WTC11 (cell line): ENCODE results near the gene NDE1.

Experiments used
- CTCF ChIP-seq: fragments of 200-600 bp; IDR thresholded peaks from 2 replicates; pipeline ENCODE4 v1.8.0; 2022; ENCODE audit warnings: antibody characterized with exemption
- E2F4 ChIP-seq: sonication (generic); formaldehyde crosslinking; IDR thresholded peaks from 2 replicates; pipeline ENCODE4 v1.8.1; 2022; ENCODE audit warnings: low read depth, mild to moderate bottlenecking, moderate library complexity, missing genetic modification reagents, borderline replicate concordance
- ETV6 ChIP-seq: sonication (generic); formaldehyde crosslinking; IDR thresholded peaks from 2 replicates; pipeline ENCODE4 v1.8.1; 2022; ENCODE audit warnings: mild to moderate bottlenecking, missing genetic modification reagents
- NR2C2 ChIP-seq: sonication (generic); formaldehyde crosslinking; IDR thresholded peaks from 2 replicates; pipeline ENCODE4 v1.8.0; 2022; ENCODE audit warnings: mild to moderate bottlenecking, missing genetic modification reagents
- OVOL2 ChIP-seq: fragments of 250-450 bp; sonication (Bioruptor Pico); IDR thresholded peaks from 2 replicates; pipeline ENCODE4 v1.9.0; 2021; ENCODE audit warnings: mild to moderate bottlenecking, borderline replicate concordance
- ZNF423 ChIP-seq: fragments of 250-450 bp; sonication (Bioruptor Pico); IDR thresholded peaks from 2 replicates; pipeline ENCODE4 v2.1.2; 2022; ENCODE audit warnings: mild to moderate bottlenecking, moderate library complexity

- TF ChIP-seq CTCF (no peak), ETV6 (no peak), ZNF423 (CRISPR knock-in tag) (no peak), NR2C2 (CRISPR knock-in tag) (no peak), OVOL2 (no peak), E2F4 (CRISPR knock-in tag) (no peak)
These were observed 26.5 kb downstream of the NDE1 start for GRCh38 chr16:15676506-15676905.
